PFSK-1 (cell line): ENCODE data around the gene TRAK1.

Experiments
- POLR2AphosphoS5 ChIP-seq: IDR thresholded peaks from 2 replicates; pipeline ENCODE4 v1.6.1; 2012; ENCODE audit warnings: low read depth, mild to moderate bottlenecking, control low read depth, low read length, moderate library complexity
- SIN3A ChIP-seq: IDR thresholded peaks from 2 replicates; pipeline ENCODE4 v1.6.1; 2012; ENCODE audit warnings: mild to moderate bottlenecking, low read length, moderate library complexity, borderline replicate concordance; ENCODE audit not compliant: insufficient read depth
- TAF1 ChIP-seq: IDR thresholded peaks from 2 replicates; pipeline ENCODE4 v1.6.1; 2012; ENCODE audit warnings: low read length, control low read depth, borderline replicate concordance; ENCODE audit not compliant: insufficient read depth
- TF ChIP-seq, protein P1 (sequence below), 2 experiments: IDR thresholded peaks; 2 replicates each; pipeline versions ENCODE4 v1.6.1 to v1.8.0; 2011 to 2012; ENCODE audit warnings: low read depth in 2 of 2, low read length in 2 of 2, control low read depth in 1 of 2, inconsistent platforms in 1 of 2, mild to moderate bottlenecking in 1 of 2, moderate library complexity in 1 of 2; ENCODE audit not compliant: insufficient read depth in 1 of 2

DNA sequence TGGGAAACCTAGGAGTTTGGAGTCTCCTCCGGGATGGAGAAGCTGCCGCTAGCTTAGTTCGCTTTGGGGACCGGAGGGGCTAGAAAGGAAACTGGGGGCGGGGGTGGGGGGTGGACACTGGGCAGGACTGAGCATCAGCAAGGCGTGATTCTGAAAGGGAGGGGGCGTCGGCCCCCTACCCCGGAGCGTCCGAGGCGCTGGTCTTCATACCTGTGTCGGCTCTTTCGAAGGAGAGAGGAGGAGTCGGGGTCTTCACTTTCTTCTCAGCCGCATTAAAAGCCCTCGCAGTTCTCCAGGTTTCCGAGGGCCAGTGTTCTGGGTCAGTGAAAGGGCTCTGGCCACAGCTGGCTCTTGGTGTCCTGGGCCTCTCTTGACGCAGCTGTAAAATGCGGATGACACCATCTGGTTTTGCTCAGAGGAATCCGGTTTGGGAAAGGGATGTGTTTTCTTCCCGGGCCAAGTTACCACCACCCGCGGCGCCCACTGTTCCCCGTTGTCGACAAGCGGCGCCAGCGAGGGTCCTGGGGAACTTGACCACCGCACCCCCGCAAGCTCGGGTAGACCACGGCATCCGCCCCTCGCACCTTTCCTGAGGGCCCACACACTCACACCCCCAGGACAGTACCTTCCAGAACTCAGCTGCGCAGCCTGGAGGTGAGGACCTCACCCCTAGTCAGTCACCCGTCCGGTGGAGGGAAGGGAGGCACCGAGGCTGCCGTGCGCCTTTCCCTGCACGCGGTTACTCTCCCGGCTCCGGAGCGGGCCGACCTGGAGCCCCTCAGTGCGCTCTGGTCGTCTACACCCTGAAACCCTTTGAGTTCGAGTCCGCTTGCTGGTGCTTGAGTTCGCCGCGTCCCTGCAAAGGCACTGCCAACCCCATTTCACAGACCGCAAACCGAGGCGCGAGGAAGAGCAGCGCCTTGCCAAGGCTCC is 174.2 kb downstream of the TRAK1 start:
- TF ChIP-seq POLR2AphosphoS5 (no peak), SIN3A (no peak), TAF1 (no peak)
- TF ChIP-seq, protein P1, sequence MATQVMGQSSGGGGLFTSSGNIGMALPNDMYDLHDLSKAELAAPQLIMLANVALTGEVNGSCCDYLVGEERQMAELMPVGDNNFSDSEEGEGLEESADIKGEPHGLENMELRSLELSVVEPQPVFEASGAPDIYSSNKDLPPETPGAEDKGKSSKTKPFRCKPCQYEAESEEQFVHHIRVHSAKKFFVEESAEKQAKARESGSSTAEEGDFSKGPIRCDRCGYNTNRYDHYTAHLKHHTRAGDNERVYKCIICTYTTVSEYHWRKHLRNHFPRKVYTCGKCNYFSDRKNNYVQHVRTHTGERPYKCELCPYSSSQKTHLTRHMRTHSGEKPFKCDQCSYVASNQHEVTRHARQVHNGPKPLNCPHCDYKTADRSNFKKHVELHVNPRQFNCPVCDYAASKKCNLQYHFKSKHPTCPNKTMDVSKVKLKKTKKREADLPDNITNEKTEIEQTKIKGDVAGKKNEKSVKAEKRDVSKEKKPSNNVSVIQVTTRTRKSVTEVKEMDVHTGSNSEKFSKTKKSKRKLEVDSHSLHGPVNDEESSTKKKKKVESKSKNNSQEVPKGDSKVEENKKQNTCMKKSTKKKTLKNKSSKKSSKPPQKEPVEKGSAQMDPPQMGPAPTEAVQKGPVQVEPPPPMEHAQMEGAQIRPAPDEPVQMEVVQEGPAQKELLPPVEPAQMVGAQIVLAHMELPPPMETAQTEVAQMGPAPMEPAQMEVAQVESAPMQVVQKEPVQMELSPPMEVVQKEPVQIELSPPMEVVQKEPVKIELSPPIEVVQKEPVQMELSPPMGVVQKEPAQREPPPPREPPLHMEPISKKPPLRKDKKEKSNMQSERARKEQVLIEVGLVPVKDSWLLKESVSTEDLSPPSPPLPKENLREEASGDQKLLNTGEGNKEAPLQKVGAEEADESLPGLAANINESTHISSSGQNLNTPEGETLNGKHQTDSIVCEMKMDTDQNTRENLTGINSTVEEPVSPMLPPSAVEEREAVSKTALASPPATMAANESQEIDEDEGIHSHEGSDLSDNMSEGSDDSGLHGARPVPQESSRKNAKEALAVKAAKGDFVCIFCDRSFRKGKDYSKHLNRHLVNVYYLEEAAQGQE (IDR thresholded peaks at IDR 0.05; ENCODE audit: insufficient read depth in 1 of 2, low read depth in 2 of 2, low read length in 2 of 2) = no peak
